ENCODE data around the gene CALR3.
"Not testable (repeated sequence)": the region's sequence is repeated elsewhere in the genome, so short reads cannot be mapped to it uniquely, and the experiment has no call there.

The CALR3 gene

DNA sequence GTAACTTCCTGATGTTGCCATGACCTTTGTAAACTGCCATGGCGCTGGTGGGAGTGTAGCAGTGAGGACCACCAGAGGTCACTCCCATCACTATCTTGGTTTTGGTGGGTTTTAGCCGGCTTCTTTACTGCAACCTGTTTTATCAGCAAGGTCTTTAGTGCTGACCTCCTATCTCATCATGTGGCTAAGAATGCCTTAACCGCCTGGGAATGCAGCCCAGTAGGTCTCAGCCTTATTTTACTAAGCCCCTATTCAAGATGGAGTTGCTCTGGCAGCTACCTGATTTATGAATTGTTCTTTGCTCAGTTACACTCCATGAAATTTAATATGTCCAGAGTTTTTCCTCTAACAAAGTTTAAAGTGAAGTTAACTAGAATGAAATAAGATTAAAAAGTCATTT lies 19.6 kb downstream of the CALR3 start:
- Mint-ChIP-seq H3K27me3 (peaks cover 2% of the 10 kb centered on the region), H3K36me3 (no peaks in the 10 kb centered on the region), H3K27ac (no peak overlapping the region), H3K4me3 (no peak overlapping the region), H3K9me3 (ENCODE audit: low read depth) (no peaks in the 10 kb centered on the region), H3K4me1 (ENCODE audit: low read depth) (peaks cover 1% of the 10 kb centered on the region)

GRCh38 chr19:16473875-16474392 lies 22.0 kb downstream of the CALR3 start:
- Mint-ChIP-seq H3K27me3 (peaks cover 2% of the 10 kb centered on the region), H3K36me3 (no peaks in the 10 kb centered on the region), H3K4me1 (ENCODE audit: low read depth) (peaks cover 23% of the 10 kb centered on the region), H3K9me3 (ENCODE audit: low read depth) (no peaks in the 10 kb centered on the region), H3K27ac (no peak overlapping the region), H3K4me3 (peak overlapping the region; percentile 13)

GRCh38 chr19:16472992-16473391 lies 23.0 kb downstream of the CALR3 start:
- no peaks in the 10 kb centered on the region for H3K9me3 Mint-ChIP-seq (ENCODE audit: low read depth)
- H3K27ac Mint-ChIP-seq, result no peak overlapping the region
- H3K4me1 Mint-ChIP-seq (ENCODE audit: low read depth), result peaks cover 28% of the 10 kb centered on the region
- H3K4me3 Mint-ChIP-seq, result peak overlapping the region; percentile 81
- H3K27me3 Mint-ChIP-seq, result peaks cover 2% of the 10 kb centered on the region
- no peaks in the 10 kb centered on the region for H3K36me3 Mint-ChIP-seq

DNA sequence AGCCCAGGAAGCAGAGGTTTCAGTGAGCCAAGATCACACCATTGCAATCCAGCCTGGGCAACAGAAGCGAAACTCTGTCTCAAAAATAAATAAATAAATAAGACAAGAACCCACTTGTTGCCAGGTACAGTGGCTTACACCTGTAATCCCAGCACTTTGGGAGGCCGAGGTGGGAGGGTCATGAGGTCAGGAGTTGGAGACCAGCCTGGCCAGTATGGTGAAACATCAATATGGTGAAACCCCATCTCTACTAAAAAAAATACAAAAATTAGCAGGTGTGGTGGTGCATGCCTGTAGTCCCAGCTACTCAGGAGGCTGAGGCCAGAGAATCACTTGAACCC lies 23.4 kb downstream of the CALR3 start:
- not testable (repeated sequence) for H3K27ac Mint-ChIP-seq; H3K9me3 Mint-ChIP-seq (ENCODE audit: low read depth)

GRCh38 chr19:16470911-16471811 lies 24.8 kb downstream of the CALR3 start:
- Mint-ChIP-seq H3K27ac (peak overlapping the region; percentile 54), H3K27me3 (peaks cover 2% of the 10 kb centered on the region), H3K36me3 (no peaks in the 10 kb centered on the region), H3K9me3 (ENCODE audit: low read depth) (no peaks in the 10 kb centered on the region), H3K4me3 (peak overlapping the region; percentile 89), H3K4me1 (ENCODE audit: low read depth) (peaks cover 41% of the 10 kb centered on the region)

More for the DNA sequence above, 23.4 kb downstream of the CALR3 start:
- H3K27me3 Mint-ChIP-seq, H3K36me3 Mint-ChIP-seq: not testable (repeated sequence)
- peaks cover 33% of the 10 kb centered on the region for H3K4me1 Mint-ChIP-seq (ENCODE audit: low read depth)
- peak overlapping the region; percentile 81 for H3K4me3 Mint-ChIP-seq

GRCh38 chr19:16470541-16470910 lies 25.4 kb downstream of the CALR3 start:
- peaks cover 42% of the 10 kb centered on the region for H3K4me1 Mint-ChIP-seq (ENCODE audit: low read depth)
- no peaks in the 10 kb centered on the region for H3K9me3 Mint-ChIP-seq (ENCODE audit: low read depth)
- peak overlapping the region; percentile 89 for H3K4me3 Mint-ChIP-seq
- peaks cover 2% of the 10 kb centered on the region for H3K27me3 Mint-ChIP-seq
- no peaks in the 10 kb centered on the region for H3K36me3 Mint-ChIP-seq
- H3K27ac Mint-ChIP-seq, result peak overlapping the region; percentile 54

GRCh38 chr19:16467581-16467980 lies 28.4 kb downstream of the CALR3 start:
- H3K36me3 Mint-ChIP-seq, result no peaks in the 10 kb centered on the region

GRCh38 chr19:16466802-16467427 lies 29.1 kb downstream of the CALR3 start:
- H3K27me3 Mint-ChIP-seq; H3K4me3 Mint-ChIP-seq; H3K36me3 Mint-ChIP-seq; H3K9me3 Mint-ChIP-seq (ENCODE audit: low read depth); H3K27ac Mint-ChIP-seq: not testable (repeated sequence)
- H3K4me1 Mint-ChIP-seq (ENCODE audit: low read depth), result peaks cover 53% of the 10 kb centered on the region

More at GRCh38 chr19:16467581-16467980, 28.4 kb downstream of the CALR3 start:
- Mint-ChIP-seq H3K4me1 (ENCODE audit: low read depth) (peaks cover 53% of the 10 kb centered on the region), H3K4me3 (no peak overlapping the region), H3K9me3 (ENCODE audit: low read depth) (no peaks in the 10 kb centered on the region), H3K27ac (no peak overlapping the region), H3K27me3 (no peaks in the 10 kb centered on the region)

GRCh38 chr19:16465239-16465638 lies 30.7 kb downstream of the CALR3 start:
- Mint-ChIP-seq H3K4me1 (ENCODE audit: low read depth) (peaks cover 49% of the 10 kb centered on the region), H3K9me3 (ENCODE audit: low read depth) (no peaks in the 10 kb centered on the region), H3K27me3 (no peaks in the 10 kb centered on the region), H3K4me3 (no peak overlapping the region), H3K27ac (no peak overlapping the region), H3K36me3 (no peaks in the 10 kb centered on the region)

DNA sequence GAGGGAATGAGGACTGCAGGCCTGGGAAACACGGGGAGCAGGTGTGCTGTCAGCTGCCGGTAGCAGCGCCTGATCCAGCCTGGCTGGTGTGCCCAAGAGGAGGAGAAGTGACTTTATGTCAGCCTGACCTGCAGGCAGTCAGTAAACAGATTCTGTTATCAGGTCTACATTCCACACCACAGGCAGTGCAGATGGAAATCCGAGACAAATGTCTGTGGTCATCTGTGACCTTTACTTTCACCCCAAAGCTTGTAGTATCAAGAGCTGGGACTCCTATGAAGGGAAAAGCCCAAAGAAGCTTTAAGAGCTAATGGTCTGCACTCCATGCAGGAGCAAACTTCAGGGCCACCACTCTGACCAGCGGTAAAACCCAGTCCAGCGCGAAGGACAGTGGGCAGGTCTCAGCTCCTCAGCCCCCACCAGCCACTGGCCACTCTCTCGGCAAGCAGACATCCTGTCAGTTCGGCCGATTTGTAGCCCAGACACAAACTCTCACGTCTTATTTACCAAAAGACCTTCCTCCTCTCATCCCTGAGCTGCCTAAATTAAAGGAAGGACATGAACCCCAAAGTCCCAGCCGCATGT lies 31.9 kb downstream of the CALR3 start:
- Mint-ChIP-seq H3K27ac (no peak overlapping the region), H3K4me1 (ENCODE audit: low read depth) (peaks cover 47% of the 10 kb centered on the region), H3K27me3 (no peaks in the 10 kb centered on the region)

DNA sequence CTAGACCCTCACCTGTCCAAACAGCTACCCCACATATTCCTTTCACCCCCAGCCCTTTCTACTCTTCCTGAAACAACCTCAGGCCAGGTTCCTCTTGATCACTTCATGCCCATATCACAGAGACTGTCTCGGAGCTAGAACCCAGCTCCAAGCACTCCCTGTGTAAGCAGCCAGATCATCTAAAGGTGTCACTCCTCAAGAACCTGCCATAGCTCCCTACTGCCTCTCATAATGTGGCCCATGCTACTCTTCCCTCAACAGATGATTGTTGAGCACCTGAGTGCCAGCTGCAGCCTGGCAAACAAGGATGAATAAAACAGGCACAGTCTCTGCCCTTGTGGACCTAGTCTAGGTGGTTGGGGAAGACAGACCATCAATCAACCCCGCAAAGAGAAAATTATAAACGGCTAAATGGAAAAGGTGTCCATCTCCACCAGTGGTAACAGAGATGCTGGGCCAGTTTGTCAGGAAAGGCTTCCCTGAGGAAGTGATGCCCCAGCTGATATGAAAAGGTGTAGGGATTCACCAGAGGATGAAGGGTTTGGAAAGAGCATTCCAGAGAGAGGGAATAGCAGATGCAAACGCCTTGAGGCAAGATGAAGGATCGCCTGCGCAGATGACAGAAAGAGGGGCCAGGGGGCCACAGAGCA lies 32.5 kb downstream of the CALR3 start:
- no peaks in the 10 kb centered on the region for H3K27me3 Mint-ChIP-seq
- no peak overlapping the region for H3K4me3 Mint-ChIP-seq
- H3K27ac Mint-ChIP-seq, result peak overlapping the region; percentile 7
- peaks cover 47% of the 10 kb centered on the region for H3K4me1 Mint-ChIP-seq (ENCODE audit: low read depth)
- no peaks in the 10 kb centered on the region for H3K9me3 Mint-ChIP-seq (ENCODE audit: low read depth)
- no peaks in the 10 kb centered on the region for H3K36me3 Mint-ChIP-seq

More for the DNA sequence above, 31.9 kb downstream of the CALR3 start:
- Mint-ChIP-seq H3K4me3 (no peak overlapping the region), H3K9me3 (ENCODE audit: low read depth) (no peaks in the 10 kb centered on the region), H3K36me3 (no peaks in the 10 kb centered on the region)

- Mint-ChIP-seq H3K36me3 (no peaks in the 10 kb centered on the region), H3K4me3 (no peak overlapping the region), H3K4me1 (ENCODE audit: low read depth) (peaks cover 51% of the 10 kb centered on the region), H3K27me3 (no peaks in the 10 kb centered on the region), H3K27ac (no peak overlapping the region), H3K9me3 (ENCODE audit: low read depth) (no peaks in the 10 kb centered on the region)
Observed at GRCh38 chr19:16462757-16463250, 33.2 kb downstream of the CALR3 start.

DNA sequence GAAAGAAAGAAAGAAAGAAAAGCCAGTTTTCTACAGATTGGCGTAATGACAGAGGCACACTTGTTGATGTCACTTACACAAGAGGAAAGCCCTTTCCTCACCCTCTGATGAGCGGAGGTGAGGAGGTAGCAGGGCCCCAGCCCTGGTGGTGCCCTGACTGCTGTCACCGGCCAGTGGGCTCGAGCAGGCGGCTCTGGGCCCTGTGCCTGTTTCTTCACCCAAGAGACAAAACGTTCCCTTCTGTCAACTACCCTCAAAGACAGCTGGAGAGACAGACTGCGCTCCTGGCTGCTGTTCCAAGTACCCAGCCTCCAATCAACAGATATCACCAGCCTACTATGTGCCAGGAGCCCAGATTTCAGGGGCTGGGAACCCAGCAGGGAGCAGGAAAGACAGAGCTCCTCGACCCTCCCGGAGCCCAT lies 34.3 kb downstream of the CALR3 start:
- Mint-ChIP-seq H3K27ac (no peak overlapping the region), H3K9me3 (ENCODE audit: low read depth) (no peaks in the 10 kb centered on the region), H3K4me1 (ENCODE audit: low read depth) (peaks cover 53% of the 10 kb centered on the region), H3K36me3 (no peaks in the 10 kb centered on the region), H3K4me3 (no peak overlapping the region), H3K27me3 (no peaks in the 10 kb centered on the region)

DNA sequence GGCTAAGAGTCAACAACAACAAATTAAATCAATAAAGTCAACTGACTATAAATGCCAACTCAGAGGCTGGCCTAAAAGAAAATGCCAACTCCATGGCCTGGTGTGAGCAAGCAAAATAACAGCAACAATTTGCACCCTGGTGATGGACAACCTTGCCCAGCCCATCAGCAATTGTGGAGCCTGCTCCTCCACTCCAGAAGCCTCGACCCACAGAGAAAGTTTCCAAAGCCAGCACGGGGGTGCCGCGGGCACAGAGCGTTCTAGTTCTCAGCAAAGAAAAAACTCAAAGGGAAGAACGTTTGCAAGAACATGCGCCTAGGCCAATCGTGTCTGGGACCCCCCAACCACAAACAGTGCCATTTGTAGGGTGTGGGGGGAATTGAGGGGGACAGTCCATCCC lies 35.5 kb downstream of the CALR3 start:
- H3K36me3 Mint-ChIP-seq, result no peaks in the 10 kb centered on the region
- H3K4me1 Mint-ChIP-seq (ENCODE audit: low read depth), result peaks cover 54% of the 10 kb centered on the region
- H3K9me3 Mint-ChIP-seq (ENCODE audit: low read depth), result no peaks in the 10 kb centered on the region
- no peak overlapping the region for H3K4me3 Mint-ChIP-seq
- no peak overlapping the region for H3K27ac Mint-ChIP-seq
- no peaks in the 10 kb centered on the region for H3K27me3 Mint-ChIP-seq

- Mint-ChIP-seq H3K27ac (no peak overlapping the region), H3K36me3 (no peaks in the 10 kb centered on the region), H3K27me3 (no peaks in the 10 kb centered on the region)
Observed at GRCh38 chr19:16459680-16460079, 36.3 kb downstream of the CALR3 start.

More at GRCh38 chr19:16459680-16460079, 36.3 kb downstream of the CALR3 start:
- Mint-ChIP-seq H3K9me3 (ENCODE audit: low read depth) (no peaks in the 10 kb centered on the region), H3K4me3 (no peak overlapping the region), H3K4me1 (ENCODE audit: low read depth) (peaks cover 54% of the 10 kb centered on the region)
